Stimulated activated CD8-positive, alpha-beta memory T cell treated with anti-CD3 and anti-CD28 coated beads, Interleukin-12 subunit alpha, Interleukin-12 subunit beta, amount 100 ng/mL, for 24 hours (primary cell): ENCODE results near the gene OR8J1.
"Not testable (repeated sequence)": the region's sequence is repeated elsewhere in the genome, so short reads cannot be mapped to it uniquely, and the experiment has no call there.

ENCODE experiments used
- DNase-seq: peaks from one replicate; pipeline ENCODE4 v3.0.0-alpha.2; 2020; ENCODE audit errors: extremely low read depth

Gene OR8J1

GRCh38 chr11:56353991-56354390, at the start of gene OR8J1:
OR8J1 (plus strand) TSS chr11:56354291; CDS start chr11:56360247, 5,956 bp downstream.
- DNase-seq, result no peak

- DNase-seq, result no peak
Observed at GRCh38 chr11:56307836-56308235, 46.3 kb upstream of the OR8J1 start.

- no peak for DNase-seq
Observed at GRCh38 chr11:56314844-56315243, 39.2 kb upstream of the OR8J1 start, which contains the start of gene OR8K3. OR8K3 (plus strand) TSS chr11:56315144; CDS start chr11:56318307, 3,163 bp downstream.

- no peak for DNase-seq
Observed at GRCh38 chr11:56331861-56332491, 22.1 kb upstream of the OR8J1 start.

- DNase-seq, result no peak
Observed at GRCh38 chr11:56333156-56333555, 20.9 kb upstream of the OR8J1 start.

- no peak for DNase-seq
Observed at GRCh38 chr11:56340289-56340688, 13.8 kb upstream of the OR8J1 start.

- no peak for DNase-seq
Observed at GRCh38 chr11:56345739-56346138, 8.4 kb upstream of the OR8J1 start, which contains the start of gene OR8K1. OR8K1 (plus strand) TSS chr11:56346039; CDS start chr11:56346039, 0 bp downstream.

GRCh38 chr11:56375324-56375723, 21.2 kb downstream of the OR8J1 start, which contains the start of gene OR8U1:
OR8U1 (plus strand) TSS chr11:56375624; CDS start chr11:56375624, 0 bp downstream.
- no peak for DNase-seq

- no peak for DNase-seq
Observed at GRCh38 chr11:56380120-56380519, 26.0 kb downstream of the OR8J1 start.

- DNase-seq, result no peak
Observed at GRCh38 chr11:56394381-56394780, 40.3 kb downstream of the OR8J1 start.

GRCh38 chr11:56396047-56396446, 42.0 kb downstream of the OR8J1 start:
- no peak for DNase-seq

- not testable (repeated sequence) for DNase-seq
Observed at GRCh38 chr11:56401858-56402461, 47.9 kb downstream of the OR8J1 start.

GRCh38 chr11:56404393-56404792, 50.3 kb downstream of the OR8J1 start:
- DNase-seq, result no peak

- no peak for DNase-seq
Observed at GRCh38 chr11:56410801-56411200, 56.7 kb downstream of the OR8J1 start.
